HepG2 (cell line): Measurements from ENCODE around the gene NR5A2. TPM values are rescaled to one million over a fixed set of nuclear protein-coding genes. Genes with fewer than 3 reads are reported as not detected.

Experiments used
- CREB1 ChIP-seq, 2 experiments: fragments of 450-650 bp in 1 of 2; IDR thresholded peaks; 2 replicates each; pipeline ENCODE4 v1.6.1; 2016 to 2017; ENCODE audit warnings: control low read depth in 1 of 2, mild to moderate bottlenecking in 1 of 2, missing compliant biosample characterization in 1 of 2, missing genetic modification characterization in 1 of 2
- HCFC1 ChIP-seq: fragments of 150-350 bp; IDR thresholded peaks from 2 replicates; pipeline ENCODE4 v1.6.1; 2014; ENCODE audit warnings: low read depth, low read length
- KAT8 ChIP-seq: IDR thresholded peaks from 2 replicates; pipeline ENCODE4 v1.6.1; 2016; ENCODE audit warnings: missing genetic modification reagents, missing compliant biosample characterization
- KLF11 ChIP-seq: IDR thresholded peaks from 2 replicates; pipeline ENCODE4 v1.6.1; 2016; ENCODE audit warnings: missing compliant biosample characterization
- NKX3-1 ChIP-seq: sonication (generic); formaldehyde crosslinking; IDR thresholded peaks from 2 replicates; pipeline ENCODE4 v1.5.0; 2020; ENCODE audit warnings: missing genetic modification reagents
- NRL ChIP-seq: sonication (generic); formaldehyde crosslinking; IDR thresholded peaks from 2 replicates; pipeline ENCODE4 v1.5.0; 2020; ENCODE audit warnings: missing genetic modification reagents, mild to moderate bottlenecking, moderate library complexity, borderline replicate concordance
- POLR2A ChIP-seq, 2 experiments: IDR thresholded peaks; 2 replicates each; pipeline ENCODE4 v1.6.1; 2011; ENCODE audit warnings: low read depth in 2 of 2, low read length in 2 of 2, mild to moderate bottlenecking in 1 of 2, moderate library complexity in 1 of 2; ENCODE audit not compliant: insufficient read depth in 1 of 2
- SAP130 ChIP-seq: IDR thresholded peaks from 2 replicates; pipeline ENCODE4 v1.6.1; 2016; ENCODE audit warnings: low read depth
- ZNF121 ChIP-seq: sonication (generic); formaldehyde crosslinking; IDR thresholded peaks from 2 replicates; pipeline ENCODE4 v1.5.0; 2020; ENCODE audit warnings: mild to moderate bottlenecking, missing genetic modification reagents
- ZNF282 ChIP-seq: fragments of 450-650 bp; IDR thresholded peaks from 2 replicates; pipeline ENCODE4 v1.6.1; 2018; ENCODE audit not compliant: partially characterized antibody
- ZNF572 ChIP-seq: sonication (generic); formaldehyde crosslinking; IDR thresholded peaks from 2 replicates; pipeline ENCODE4 v1.5.1; 2020; ENCODE audit warnings: mild to moderate bottlenecking, missing genetic modification reagents
- polyA plus RNA-seq, 8 experiments: library from polyadenylated mRNA; depleted of rRNA in 3 of 8; stranded (reverse) in 7 of 8; unstranded in 1 of 8; fragments of >200 nt; fragmentation: Illumina TruSeq in 4 of 8; extraction: Trizol in 4 of 8; gene quantifications; 2 replicates each; pipeline versions ENCODE4 v1.2.1 to v1.2.3, GENCODE V29; 2011 to 2016; ENCODE audit warnings: low read depth in 4 of 8, missing spikeins in 1 of 8, mixed read lengths in 1 of 8; ENCODE audit not compliant: insufficient read depth in 1 of 8
- total RNA-seq, 5 experiments: library from RNA; depleted of rRNA; stranded (reverse); fragments of >200 nt; fragmentation: Illumina TruSeq; extraction: Trizol; gene quantifications; 2 replicates each; pipeline ENCODE4 v1.2.3, GENCODE V29; 2016; ENCODE audit warnings: low read depth in 1 of 5
- TF ChIP-seq, protein P1 (sequence below): sonication (generic); formaldehyde crosslinking; IDR thresholded peaks from 2 replicates; pipeline ENCODE4 v1.4.0; 2020; ENCODE audit warnings: missing genetic modification reagents
- TF ChIP-seq, protein P2 (sequence below), 2 experiments: fragments of 450-650 bp in 1 of 2; sonication (generic) in 1 of 2; formaldehyde crosslinking; IDR thresholded peaks; 2 replicates each; pipeline versions ENCODE4 v1.5.0 to v1.8.0; 2020 to 2022; ENCODE audit warnings: mild to moderate bottlenecking in 1 of 2, missing genetic modification reagents in 1 of 2
- TF ChIP-seq, protein P3 (sequence below): sonication (generic); formaldehyde crosslinking; IDR thresholded peaks from 2 replicates; pipeline ENCODE4 v1.4.0; 2020; ENCODE audit warnings: missing genetic modification reagents
- TF ChIP-seq, protein P4 (sequence below): sonication (generic); formaldehyde crosslinking; IDR thresholded peaks from 2 replicates; pipeline ENCODE4 v1.5.0; 2020; ENCODE audit warnings: missing genetic modification reagents
- TF ChIP-seq, protein P5 (sequence below): sonication (generic); formaldehyde crosslinking; IDR thresholded peaks from 2 replicates; pipeline ENCODE4 v1.4.0; 2020; ENCODE audit warnings: missing genetic modification reagents
- TF ChIP-seq, protein P6 (sequence below): sonication (generic); formaldehyde crosslinking; conservative IDR thresholded peaks from 2 replicates; pipeline ENCODE4 v1.8.1; 2023; ENCODE audit warnings: missing genetic modification reagents
- TF ChIP-seq, protein P7 (sequence below): IDR thresholded peaks from 2 replicates; pipeline ENCODE4 v1.6.1; 2016; ENCODE audit warnings: mild to moderate bottlenecking, missing biosample characterization, missing genetic modification reagents

NR5A2 gene
- total and polyA plus RNA-seq, 2 of the 13 experiments (the other 11 are each of a cell fraction or from before 2014, with no cell fraction given): 0.24 to 2.8 TPM

DNA sequence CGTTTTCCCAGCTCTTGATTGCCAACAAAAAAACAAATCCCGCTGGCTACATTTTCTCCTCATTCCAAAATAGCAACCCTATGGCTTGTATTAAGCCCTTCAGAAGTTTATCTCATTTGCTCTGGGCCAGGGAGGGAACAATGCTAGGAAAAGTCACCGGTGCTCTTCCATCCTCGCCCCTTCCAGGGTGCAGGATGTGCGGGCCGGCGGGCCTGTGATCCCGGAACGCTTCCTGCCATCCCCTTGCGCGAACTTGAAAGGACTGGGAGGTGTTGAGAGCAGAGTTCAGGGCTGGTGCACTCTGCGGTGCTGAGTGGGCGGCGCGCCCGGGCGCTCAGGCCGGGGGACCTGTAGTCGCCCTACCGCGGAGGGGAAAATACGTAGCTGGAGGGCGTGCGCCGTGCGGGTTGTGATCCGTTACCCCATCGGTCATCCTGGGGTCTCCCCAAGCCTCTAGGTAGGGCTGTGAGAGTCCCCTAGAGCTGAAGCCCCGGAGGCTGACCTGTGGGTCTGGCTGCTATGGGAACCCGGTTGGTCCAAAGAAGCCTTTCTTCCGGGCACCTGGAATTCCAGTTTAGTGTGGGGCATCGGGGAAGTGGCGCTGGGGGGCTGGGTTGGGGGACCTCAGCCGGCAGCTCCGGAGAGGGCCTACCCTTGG is 13.1 kb downstream of the NR5A2 start (continued):
- TF ChIP-seq, protein P1, sequence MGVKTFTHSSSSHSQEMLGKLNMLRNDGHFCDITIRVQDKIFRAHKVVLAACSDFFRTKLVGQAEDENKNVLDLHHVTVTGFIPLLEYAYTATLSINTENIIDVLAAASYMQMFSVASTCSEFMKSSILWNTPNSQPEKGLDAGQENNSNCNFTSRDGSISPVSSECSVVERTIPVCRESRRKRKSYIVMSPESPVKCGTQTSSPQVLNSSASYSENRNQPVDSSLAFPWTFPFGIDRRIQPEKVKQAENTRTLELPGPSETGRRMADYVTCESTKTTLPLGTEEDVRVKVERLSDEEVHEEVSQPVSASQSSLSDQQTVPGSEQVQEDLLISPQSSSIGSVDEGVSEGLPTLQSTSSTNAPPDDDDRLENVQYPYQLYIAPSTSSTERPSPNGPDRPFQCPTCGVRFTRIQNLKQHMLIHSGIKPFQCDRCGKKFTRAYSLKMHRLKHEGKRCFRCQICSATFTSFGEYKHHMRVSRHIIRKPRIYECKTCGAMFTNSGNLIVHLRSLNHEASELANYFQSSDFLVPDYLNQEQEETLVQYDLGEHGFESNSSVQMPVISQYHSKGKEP: 0 out of 2 replicates have a peak, but pooled peaks have one; percentile 50
- TF ChIP-seq NKX3-1 (CRISPR knock-in tag) (no peak), NRL (no peak), ZNF282 (no peak), KLF11 (CRISPR knock-in tag) (no peak), POLR2A (IDR thresholded peaks at IDR 0.05; ENCODE audit: insufficient read depth in 1 of 2, low read depth in 2 of 2, low read length in 2 of 2) (peak in 1 of 2 experiments; percentile 67; a peak in 2 of 4 replicates), ZNF121 (CRISPR knock-in tag) (no peak), SAP130 (CRISPR knock-in tag) (peak; percentile 68), HCFC1 (no peak), KAT8 (CRISPR knock-in tag) (peak; percentile 54; the same call in 1 of the 2 replicates), CREB1 (IDR thresholded peaks at IDR 0.05) (no peak), CREB1 (CRISPR knock-in tag; IDR thresholded peaks at IDR 0.05) (0 out of 2 replicates have a peak, but pooled peaks have one; percentile 13), ZNF572 (CRISPR knock-in tag) (0 out of 2 replicates have a peak, but pooled peaks have one; percentile 26)
- TF ChIP-seq, protein P2, sequence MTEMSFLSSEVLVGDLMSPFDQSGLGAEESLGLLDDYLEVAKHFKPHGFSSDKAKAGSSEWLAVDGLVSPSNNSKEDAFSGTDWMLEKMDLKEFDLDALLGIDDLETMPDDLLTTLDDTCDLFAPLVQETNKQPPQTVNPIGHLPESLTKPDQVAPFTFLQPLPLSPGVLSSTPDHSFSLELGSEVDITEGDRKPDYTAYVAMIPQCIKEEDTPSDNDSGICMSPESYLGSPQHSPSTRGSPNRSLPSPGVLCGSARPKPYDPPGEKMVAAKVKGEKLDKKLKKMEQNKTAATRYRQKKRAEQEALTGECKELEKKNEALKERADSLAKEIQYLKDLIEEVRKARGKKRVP (CRISPR knock-in tag; IDR thresholded peaks at IDR 0.05): 0 out of 4 replicates have a peak, but pooled peaks of 1 of the 2 experiments have one; percentile 21
- TF ChIP-seq, protein P3, sequence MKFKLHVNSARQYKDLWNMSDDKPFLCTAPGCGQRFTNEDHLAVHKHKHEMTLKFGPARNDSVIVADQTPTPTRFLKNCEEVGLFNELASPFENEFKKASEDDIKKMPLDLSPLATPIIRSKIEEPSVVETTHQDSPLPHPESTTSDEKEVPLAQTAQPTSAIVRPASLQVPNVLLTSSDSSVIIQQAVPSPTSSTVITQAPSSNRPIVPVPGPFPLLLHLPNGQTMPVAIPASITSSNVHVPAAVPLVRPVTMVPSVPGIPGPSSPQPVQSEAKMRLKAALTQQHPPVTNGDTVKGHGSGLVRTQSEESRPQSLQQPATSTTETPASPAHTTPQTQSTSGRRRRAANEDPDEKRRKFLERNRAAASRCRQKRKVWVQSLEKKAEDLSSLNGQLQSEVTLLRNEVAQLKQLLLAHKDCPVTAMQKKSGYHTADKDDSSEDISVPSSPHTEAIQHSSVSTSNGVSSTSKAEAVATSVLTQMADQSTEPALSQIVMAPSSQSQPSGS (CRISPR knock-in tag): 0 out of 2 replicates have a peak, but pooled peaks have one; percentile 48
- TF ChIP-seq, protein P4, sequence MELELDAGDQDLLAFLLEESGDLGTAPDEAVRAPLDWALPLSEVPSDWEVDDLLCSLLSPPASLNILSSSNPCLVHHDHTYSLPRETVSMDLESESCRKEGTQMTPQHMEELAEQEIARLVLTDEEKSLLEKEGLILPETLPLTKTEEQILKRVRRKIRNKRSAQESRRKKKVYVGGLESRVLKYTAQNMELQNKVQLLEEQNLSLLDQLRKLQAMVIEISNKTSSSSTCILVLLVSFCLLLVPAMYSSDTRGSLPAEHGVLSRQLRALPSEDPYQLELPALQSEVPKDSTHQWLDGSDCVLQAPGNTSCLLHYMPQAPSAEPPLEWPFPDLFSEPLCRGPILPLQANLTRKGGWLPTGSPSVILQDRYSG (CRISPR knock-in tag): no peak
- TF ChIP-seq, protein P5, sequence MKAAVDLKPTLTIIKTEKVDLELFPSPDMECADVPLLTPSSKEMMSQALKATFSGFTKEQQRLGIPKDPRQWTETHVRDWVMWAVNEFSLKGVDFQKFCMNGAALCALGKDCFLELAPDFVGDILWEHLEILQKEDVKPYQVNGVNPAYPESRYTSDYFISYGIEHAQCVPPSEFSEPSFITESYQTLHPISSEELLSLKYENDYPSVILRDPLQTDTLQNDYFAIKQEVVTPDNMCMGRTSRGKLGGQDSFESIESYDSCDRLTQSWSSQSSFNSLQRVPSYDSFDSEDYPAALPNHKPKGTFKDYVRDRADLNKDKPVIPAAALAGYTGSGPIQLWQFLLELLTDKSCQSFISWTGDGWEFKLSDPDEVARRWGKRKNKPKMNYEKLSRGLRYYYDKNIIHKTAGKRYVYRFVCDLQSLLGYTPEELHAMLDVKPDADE (CRISPR knock-in tag): no peak
- TF ChIP-seq, protein P6, sequence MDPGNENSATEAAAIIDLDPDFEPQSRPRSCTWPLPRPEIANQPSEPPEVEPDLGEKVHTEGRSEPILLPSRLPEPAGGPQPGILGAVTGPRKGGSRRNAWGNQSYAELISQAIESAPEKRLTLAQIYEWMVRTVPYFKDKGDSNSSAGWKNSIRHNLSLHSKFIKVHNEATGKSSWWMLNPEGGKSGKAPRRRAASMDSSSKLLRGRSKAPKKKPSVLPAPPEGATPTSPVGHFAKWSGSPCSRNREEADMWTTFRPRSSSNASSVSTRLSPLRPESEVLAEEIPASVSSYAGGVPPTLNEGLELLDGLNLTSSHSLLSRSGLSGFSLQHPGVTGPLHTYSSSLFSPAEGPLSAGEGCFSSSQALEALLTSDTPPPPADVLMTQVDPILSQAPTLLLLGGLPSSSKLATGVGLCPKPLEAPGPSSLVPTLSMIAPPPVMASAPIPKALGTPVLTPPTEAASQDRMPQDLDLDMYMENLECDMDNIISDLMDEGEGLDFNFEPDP (CRISPR knock-in tag): no peak
- TF ChIP-seq, protein P7, sequence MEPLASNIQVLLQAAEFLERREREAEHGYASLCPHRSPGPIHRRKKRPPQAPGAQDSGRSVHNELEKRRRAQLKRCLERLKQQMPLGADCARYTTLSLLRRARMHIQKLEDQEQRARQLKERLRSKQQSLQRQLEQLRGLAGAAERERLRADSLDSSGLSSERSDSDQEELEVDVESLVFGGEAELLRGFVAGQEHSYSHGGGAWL (CRISPR knock-in tag): 0 out of 2 replicates have a peak, but pooled peaks have one; percentile 25
